ENCODE results near the gene OR4K1.
"Not testable (repeated sequence)": the region's sequence is repeated elsewhere in the genome, so short reads cannot be mapped to it uniquely, and the experiment has no call there.

The OR4K1 gene, protein sequence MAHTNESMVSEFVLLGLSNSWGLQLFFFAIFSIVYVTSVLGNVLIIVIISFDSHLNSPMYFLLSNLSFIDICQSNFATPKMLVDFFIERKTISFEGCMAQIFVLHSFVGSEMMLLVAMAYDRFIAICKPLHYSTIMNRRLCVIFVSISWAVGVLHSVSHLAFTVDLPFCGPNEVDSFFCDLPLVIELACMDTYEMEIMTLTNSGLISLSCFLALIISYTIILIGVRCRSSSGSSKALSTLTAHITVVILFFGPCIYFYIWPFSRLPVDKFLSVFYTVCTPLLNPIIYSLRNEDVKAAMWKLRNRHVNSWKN

DNA sequence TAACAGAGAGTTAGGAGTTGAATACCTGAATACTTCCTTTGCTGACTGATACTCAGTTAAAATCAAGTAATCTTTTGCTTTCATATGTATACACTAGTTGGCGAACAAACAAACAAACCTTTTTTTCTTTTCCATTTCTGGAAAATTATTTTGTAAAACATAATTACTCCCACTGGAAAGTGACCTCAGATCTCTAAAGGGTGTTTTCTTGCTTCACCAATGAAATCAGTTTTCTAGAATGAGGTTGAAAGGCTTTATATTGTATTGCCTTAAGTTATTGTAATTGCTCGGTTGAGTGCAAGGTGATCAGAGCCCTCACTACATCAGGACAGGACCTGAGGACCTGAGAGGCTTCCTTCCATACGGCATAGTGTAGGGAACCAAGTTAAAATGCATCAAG lies at the start of gene OR4K1:
TSS of gene OR4K1 (plus strand) at position 301 of the 400 bp plus-strand sequence. CDS start 4,750 bp downstream, outside the sequence.
- Mint-ChIP-seq H3K27me3 (ENCODE audit: low read depth) (no peaks in the 10 kb centered on the region), H3K9me3 (no peaks in the 10 kb centered on the region), H3K4me1 (ENCODE audit: low read depth) (no peaks in the 10 kb centered on the region), H3K4me3 (no peak within 1 kb of the TSS), H3K36me3 (ENCODE audit: low read depth) (no peaks in the 10 kb centered on the region), H3K27ac (no peak within 1 kb of the TSS)

DNA sequence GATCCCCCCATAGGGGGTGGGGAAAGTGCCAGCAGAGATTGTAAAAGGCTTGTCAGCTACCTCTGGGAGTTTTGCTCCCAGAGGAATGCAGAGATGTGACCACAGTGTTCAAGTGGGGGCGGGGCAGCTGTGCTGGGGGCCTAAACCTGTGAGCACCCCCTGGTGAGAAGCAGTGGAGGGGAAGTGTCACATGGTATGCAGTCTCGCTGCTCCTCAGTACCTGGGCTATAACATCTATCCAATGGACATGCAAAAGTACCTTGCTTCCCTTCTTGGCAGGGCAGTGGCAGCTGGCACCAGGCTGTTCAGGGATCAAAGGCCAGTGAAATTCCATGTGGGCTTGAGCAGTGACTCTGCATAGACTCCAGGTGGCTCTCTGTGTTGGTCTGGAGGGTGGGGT lies 35.4 kb upstream of the OR4K1 start:
- no peaks in the 10 kb centered on the region for H3K27me3 Mint-ChIP-seq (ENCODE audit: low read depth)
- H3K36me3 Mint-ChIP-seq (ENCODE audit: low read depth): no peaks in the 10 kb centered on the region
- H3K27ac Mint-ChIP-seq: no peak overlapping the region
- peaks cover 43% of the 10 kb centered on the region for H3K9me3 Mint-ChIP-seq
- H3K4me3 Mint-ChIP-seq: no peak overlapping the region
- H3K4me1 Mint-ChIP-seq (ENCODE audit: low read depth): no peaks in the 10 kb centered on the region

DNA sequence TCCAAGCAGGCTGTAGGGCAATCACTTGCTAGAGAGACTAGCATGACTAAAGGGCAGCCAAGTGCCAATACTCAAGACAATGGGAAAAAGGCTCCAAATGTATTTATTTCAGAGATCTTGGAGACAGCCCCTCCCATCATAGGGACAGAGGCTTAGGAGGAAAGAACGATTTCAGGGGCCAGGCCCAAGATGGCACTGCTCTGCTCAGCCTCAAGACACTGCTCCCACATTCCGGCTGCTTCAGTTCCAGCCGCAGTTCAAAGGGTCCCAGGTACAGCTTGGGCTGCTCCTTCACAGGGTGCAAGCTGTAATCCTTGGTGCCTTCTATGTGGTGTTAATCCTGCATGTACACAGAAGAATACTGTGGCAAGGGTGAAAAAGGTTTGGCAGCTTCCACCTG lies 29.7 kb upstream of the OR4K1 start:
- no peaks in the 10 kb centered on the region for H3K36me3 Mint-ChIP-seq (ENCODE audit: low read depth)
- H3K27me3 Mint-ChIP-seq (ENCODE audit: low read depth): no peaks in the 10 kb centered on the region
- no peaks in the 10 kb centered on the region for H3K4me1 Mint-ChIP-seq (ENCODE audit: low read depth)
- H3K4me3 Mint-ChIP-seq: no peak overlapping the region
- H3K9me3 Mint-ChIP-seq: peaks cover 28% of the 10 kb centered on the region
- no peak overlapping the region for H3K27ac Mint-ChIP-seq

DNA sequence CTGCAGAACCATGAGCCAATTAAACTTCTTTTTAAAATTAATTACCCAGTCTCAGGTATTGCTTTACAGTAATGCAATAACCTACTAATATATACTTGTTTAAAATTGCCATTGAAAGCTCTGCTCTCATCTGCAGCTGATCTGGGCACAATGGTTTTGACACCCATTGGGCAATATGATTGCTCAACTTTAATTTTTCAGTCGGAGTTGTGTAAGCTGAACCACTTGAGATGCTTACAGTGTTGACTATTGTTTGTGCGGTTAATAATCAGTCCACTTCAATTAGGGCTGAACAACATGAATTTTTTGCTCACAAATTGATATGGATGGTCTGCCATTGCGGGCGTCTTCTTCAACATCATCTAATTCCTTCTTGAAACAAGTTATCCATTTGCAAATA lies 28.3 kb upstream of the OR4K1 start:
- Mint-ChIP-seq H3K36me3 (ENCODE audit: low read depth) (no peaks in the 10 kb centered on the region), H3K27me3 (ENCODE audit: low read depth) (no peaks in the 10 kb centered on the region), H3K4me3 (no peak overlapping the region), H3K4me1 (ENCODE audit: low read depth) (no peaks in the 10 kb centered on the region), H3K9me3 (peaks cover 14% of the 10 kb centered on the region), H3K27ac (no peak overlapping the region)

DNA sequence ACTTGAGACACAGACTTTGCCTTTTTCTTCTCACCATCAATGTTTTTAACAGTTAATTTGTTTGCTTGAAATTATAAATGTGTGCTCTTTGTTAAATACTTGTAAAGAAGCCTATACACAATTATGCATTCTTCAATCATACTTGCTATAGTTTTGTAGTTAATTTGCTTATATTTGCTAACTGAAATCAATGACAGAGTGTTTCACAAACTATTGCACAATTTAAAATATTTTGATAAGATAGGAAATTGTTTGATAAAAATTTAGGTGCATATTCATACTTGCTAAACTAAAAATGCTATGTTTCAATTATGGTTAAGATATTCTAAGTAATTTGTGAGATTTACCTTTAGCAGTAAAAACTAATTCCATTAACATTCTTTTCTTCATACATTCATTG lies 24.1 kb upstream of the OR4K1 start:
- peaks cover 6% of the 10 kb centered on the region for H3K9me3 Mint-ChIP-seq
- no peaks in the 10 kb centered on the region for H3K27me3 Mint-ChIP-seq (ENCODE audit: low read depth)
- H3K27ac Mint-ChIP-seq: no peak overlapping the region
- no peaks in the 10 kb centered on the region for H3K4me1 Mint-ChIP-seq (ENCODE audit: low read depth)
- H3K4me3 Mint-ChIP-seq: no peak overlapping the region
- H3K36me3 Mint-ChIP-seq (ENCODE audit: low read depth): no peaks in the 10 kb centered on the region

DNA sequence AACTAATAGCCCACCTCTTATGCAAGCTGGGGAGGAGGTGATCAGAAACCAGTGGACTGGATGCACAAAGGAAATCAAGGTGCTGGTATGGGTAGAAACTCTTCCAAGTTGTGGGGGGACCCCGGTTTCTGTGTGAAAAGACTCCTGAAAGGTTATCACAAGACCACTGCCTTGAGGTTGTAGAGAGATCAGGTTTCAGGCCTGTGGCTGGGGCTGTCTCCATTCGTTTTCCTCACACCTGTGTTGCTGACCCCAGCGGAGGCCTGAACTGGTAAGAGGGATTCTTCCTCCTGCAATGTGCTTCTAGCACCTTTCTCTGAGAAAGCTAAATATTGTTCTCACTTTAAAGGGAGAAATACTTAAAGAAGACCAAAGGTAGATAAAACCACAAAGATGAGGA lies 19.6 kb upstream of the OR4K1 start:
- Mint-ChIP-seq H3K27ac (no peak overlapping the region), H3K4me1 (ENCODE audit: low read depth) (no peaks in the 10 kb centered on the region), H3K4me3 (no peak overlapping the region), H3K9me3 (no peaks in the 10 kb centered on the region), H3K36me3 (ENCODE audit: low read depth) (no peaks in the 10 kb centered on the region), H3K27me3 (ENCODE audit: low read depth) (no peaks in the 10 kb centered on the region)

DNA sequence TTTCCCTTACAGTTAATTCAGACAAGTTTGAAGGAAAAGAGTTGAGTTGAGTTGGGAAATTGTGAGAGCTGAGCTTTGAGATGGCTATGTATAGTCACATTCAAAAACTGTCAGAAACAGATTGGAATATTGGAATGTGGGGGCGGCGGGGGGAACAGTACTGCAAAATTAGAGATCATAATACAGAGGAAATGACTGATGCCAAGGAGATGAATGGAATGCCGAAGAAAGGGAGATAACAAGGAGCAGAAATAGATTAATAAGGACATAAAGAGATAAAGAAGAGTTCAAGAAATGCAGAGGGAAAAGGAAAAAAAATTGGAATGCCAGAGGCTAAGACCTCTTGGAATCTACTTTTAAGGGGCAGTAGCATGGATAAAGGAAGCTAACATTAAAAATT lies 13.5 kb upstream of the OR4K1 start:
- Mint-ChIP-seq H3K4me3 (no peak overlapping the region), H3K9me3 (no peaks in the 10 kb centered on the region)

DNA sequence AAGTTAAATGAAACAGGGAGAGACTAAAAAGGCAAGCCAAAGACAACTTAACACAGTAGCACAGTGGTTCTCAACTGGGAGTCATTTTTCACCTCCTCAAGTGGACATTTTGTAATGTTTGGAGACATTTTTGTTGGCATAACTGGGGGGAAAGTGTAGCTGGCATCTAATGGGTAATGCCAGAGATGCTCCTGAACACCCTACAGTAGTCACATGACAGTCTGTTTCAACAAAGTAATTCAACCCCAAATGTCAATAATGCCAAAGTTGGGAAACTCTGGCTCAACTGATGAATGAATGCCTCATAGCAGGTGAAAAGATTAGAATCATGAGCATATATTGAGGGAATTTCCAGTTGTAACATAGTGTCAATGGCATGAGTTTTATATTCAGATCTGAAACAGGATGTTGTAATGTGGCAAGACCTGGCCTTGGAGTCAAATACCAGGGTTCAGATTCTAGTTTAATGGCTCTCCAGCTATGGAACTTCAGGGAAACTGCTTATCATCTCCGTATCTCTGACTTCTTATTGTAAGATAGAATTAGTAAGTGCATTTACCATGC lies 12.7 kb upstream of the OR4K1 start:
- Mint-ChIP-seq H3K4me3 (no peak overlapping the region), H3K9me3 (no peaks in the 10 kb centered on the region)

More for the DNA sequence above, 13.5 kb upstream of the OR4K1 start:
- Mint-ChIP-seq H3K27me3 (ENCODE audit: low read depth) (no peaks in the 10 kb centered on the region), H3K4me1 (ENCODE audit: low read depth) (no peaks in the 10 kb centered on the region), H3K27ac (no peak overlapping the region), H3K36me3 (ENCODE audit: low read depth) (no peaks in the 10 kb centered on the region)

DNA sequence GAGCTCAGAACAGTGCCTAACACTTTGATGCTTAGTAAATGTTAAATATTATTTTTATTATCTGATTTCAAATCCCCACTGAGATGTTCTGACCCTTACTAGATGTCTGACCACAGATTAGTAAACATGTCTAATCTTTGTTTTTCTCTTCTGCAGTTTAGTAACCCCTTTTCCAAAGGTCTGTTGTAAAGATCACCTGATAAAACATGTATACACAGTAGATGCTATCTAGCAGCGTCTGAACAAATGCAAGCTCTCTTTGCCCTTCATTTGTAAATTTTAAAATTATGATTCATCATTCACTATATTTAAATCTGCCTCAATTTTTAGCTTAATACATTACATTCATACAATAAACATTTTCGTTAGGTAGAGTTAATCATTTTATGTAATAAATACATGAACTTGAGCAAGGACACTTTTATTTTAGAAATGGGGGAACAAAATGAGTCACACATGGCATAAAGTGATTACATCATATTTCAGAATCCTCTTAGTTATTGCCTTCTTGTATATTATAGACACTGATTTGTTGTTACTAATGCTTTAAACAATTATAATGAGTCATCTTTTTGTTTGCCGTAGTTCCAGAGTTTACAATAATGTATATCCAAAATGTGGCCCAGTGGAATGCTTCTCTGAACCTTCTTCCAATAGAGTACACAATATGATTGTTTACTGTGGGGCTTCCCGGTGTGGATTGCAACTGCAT lies 12.0 kb upstream of the OR4K1 start:
- no peaks in the 10 kb centered on the region for H3K36me3 Mint-ChIP-seq (ENCODE audit: low read depth)
- no peak overlapping the region for H3K27ac Mint-ChIP-seq
- H3K4me3 Mint-ChIP-seq: no peak overlapping the region
- H3K9me3 Mint-ChIP-seq: no peaks in the 10 kb centered on the region
- no peaks in the 10 kb centered on the region for H3K27me3 Mint-ChIP-seq (ENCODE audit: low read depth)
- H3K4me1 Mint-ChIP-seq (ENCODE audit: low read depth): no peaks in the 10 kb centered on the region

More for the DNA sequence above, 12.7 kb upstream of the OR4K1 start:
- no peaks in the 10 kb centered on the region for H3K4me1 Mint-ChIP-seq (ENCODE audit: low read depth)
- no peak overlapping the region for H3K27ac Mint-ChIP-seq
- no peaks in the 10 kb centered on the region for H3K27me3 Mint-ChIP-seq (ENCODE audit: low read depth)
- H3K36me3 Mint-ChIP-seq (ENCODE audit: low read depth): no peaks in the 10 kb centered on the region

DNA sequence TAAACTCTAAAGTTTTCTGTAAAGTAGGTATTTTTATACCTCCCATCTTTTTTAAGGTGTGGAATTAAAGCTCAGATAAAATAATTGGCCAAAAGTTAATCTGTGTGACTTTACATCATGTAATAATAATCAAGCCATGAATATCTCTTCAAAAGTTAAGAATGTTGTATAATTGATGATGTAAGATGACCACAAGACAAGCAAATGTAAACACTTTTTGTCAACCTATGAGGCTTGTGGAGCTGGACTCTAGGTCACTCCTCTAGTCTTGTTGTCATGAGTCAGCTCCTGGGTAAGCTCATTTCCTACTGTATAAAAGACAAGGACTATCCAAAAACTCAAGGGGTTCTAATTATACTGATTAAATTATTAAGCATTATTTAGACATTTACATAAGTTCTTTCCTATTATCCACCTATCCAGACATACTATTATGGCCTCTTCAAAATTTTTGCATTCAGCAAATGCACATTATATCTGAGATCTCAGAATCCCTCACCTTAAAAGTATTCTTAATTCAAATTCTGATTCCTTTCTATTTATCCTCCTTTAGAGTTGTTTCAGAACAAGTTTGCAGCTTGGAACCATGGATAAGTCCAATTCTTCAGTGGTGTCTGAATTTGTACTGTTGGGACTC lies 10.6 kb upstream of the OR4K1 start, which contains the start of gene OR4K5:
TSS of gene OR4K5 (plus strand) at position 587 of the 637 bp plus-strand sequence. CDS start at position 587, 0 bp downstream.
- H3K36me3 Mint-ChIP-seq (ENCODE audit: low read depth): no peaks in the 10 kb centered on the region
- no peaks in the 10 kb centered on the region for H3K4me1 Mint-ChIP-seq (ENCODE audit: low read depth)
- no peak within 1 kb of the TSS for H3K4me3 Mint-ChIP-seq
- H3K9me3 Mint-ChIP-seq: no peaks in the 10 kb centered on the region
- H3K27me3 Mint-ChIP-seq (ENCODE audit: low read depth): no peaks in the 10 kb centered on the region
- H3K27ac Mint-ChIP-seq: no peak within 1 kb of the TSS

DNA sequence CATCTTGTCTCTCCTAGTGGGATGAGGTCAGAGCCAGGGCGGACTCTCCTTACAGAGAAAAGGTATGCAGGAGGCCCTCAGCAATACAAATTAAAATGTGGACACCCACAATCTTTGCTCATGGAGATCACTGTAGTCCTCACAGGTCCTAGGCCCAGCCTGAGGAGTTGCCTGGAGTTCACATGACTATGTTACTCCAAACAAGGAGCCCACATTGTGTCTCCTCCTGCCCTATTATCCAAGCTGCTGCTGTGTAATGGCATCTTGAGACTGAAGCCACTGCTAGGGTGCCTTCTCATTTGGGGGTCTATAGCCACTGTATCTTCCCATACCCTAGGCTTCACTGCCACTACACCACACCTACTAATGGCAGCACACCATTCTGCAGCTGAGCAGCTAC lies 11.0 kb downstream of the OR4K1 start:
- no peak overlapping the region for H3K4me3 Mint-ChIP-seq

DNA sequence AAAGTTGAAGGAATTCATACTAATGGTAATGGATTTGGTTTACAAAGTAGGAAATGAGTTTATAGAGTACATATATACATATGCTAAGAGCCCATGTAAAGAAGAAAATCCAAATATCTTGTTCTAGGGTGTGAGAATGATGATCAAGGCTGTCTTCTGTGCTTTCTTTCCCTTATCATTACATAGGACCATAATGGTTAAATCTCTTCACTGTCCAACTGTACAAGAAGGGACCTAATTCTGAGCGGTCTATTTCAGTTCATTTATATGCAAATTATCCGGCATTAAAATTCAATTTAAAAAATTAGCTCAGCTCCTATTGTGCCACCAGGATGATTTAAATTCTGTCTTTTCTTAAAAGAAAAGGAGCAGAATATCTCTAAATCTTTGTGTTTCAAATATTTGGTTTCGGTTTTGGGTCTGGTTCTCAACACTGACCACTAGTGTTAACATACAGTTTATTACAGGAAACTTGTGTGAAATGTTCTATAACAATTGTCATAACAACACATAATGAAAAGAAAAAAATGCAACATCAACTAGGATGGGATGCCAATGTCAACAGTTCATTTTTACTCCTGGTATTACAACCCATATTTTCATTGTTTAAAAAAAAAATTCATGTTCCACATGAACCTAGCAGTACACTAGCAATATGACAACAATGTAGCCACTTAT lies 16.8 kb downstream of the OR4K1 start:
- Mint-ChIP-seq H3K4me1 (ENCODE audit: low read depth) (no peaks in the 10 kb centered on the region), H3K27me3 (ENCODE audit: low read depth) (no peaks in the 10 kb centered on the region), H3K9me3 (no peaks in the 10 kb centered on the region), H3K27ac (no peak overlapping the region), H3K36me3 (ENCODE audit: low read depth) (no peaks in the 10 kb centered on the region), H3K4me3 (no peak overlapping the region)

More for the DNA sequence above, 11.0 kb downstream of the OR4K1 start:
- H3K9me3 Mint-ChIP-seq: peaks cover 3% of the 10 kb centered on the region
- H3K36me3 Mint-ChIP-seq (ENCODE audit: low read depth): no peaks in the 10 kb centered on the region
- H3K27me3 Mint-ChIP-seq (ENCODE audit: low read depth): no peaks in the 10 kb centered on the region
- no peaks in the 10 kb centered on the region for H3K4me1 Mint-ChIP-seq (ENCODE audit: low read depth)
- no peak overlapping the region for H3K27ac Mint-ChIP-seq

DNA sequence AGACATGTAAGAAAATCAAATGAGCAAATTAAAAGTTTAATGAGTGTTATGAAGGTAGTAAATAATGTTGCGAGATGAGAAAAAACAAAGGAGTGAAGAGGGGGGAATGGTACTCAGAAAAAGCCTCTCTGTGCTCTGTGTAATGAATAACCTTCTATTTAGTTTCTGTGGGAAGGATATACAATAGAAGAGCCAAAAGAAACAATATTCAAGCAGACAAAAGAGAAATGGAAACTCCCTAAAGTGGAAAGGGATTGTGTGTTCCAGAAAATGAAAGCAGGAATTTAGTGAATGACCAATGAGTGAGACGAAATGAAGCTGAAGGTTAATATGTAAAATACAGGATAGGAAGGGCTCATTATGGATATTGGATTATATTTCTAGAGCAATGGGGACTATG lies 18.5 kb downstream of the OR4K1 start:
- Mint-ChIP-seq H3K27ac (no peak overlapping the region), H3K36me3 (ENCODE audit: low read depth) (no peaks in the 10 kb centered on the region), H3K27me3 (ENCODE audit: low read depth) (no peaks in the 10 kb centered on the region), H3K4me3 (no peak overlapping the region), H3K9me3 (no peaks in the 10 kb centered on the region), H3K4me1 (ENCODE audit: low read depth) (no peaks in the 10 kb centered on the region)

DNA sequence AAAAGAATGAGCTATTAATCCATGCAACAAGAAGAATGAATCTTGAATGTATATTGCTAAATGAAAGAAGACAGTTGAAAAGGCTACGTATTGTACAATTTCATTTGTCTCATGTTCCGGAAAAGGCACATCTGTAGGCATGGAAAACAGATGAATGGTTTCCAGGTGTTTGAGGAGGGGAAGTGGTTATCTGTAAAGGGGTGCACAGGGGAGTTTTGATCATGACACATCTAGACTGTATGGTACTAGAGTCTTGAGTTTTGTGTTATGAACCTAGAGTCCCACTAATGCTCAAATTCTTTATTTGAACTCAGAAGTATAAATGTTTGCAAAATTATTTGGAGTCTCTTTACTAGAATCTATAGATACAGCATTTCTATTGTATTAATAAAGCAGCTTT lies 39.0 kb downstream of the OR4K1 start:
- not testable (repeated sequence) for H3K4me1 Mint-ChIP-seq (ENCODE audit: low read depth); H3K4me3 Mint-ChIP-seq; H3K9me3 Mint-ChIP-seq; H3K36me3 Mint-ChIP-seq (ENCODE audit: low read depth); H3K27ac Mint-ChIP-seq; H3K27me3 Mint-ChIP-seq (ENCODE audit: low read depth)
